Lower lobe of right lung (tissue), 2 donors: Measurements from ENCODE around the gene PRDX2. TPM values are rescaled to one million over a fixed set of nuclear protein-coding genes. Genes with fewer than 3 reads are reported as not detected.
A peak's percentile ranks its signal among the peaks of the same experiment; 100 is the strongest.

Source experiments
- ATAC-seq, 2 donors: fragments of 200-7000 bp; cut with Tn5 transposase; one replicate each; pipeline ENCODE4 v1.9.1; 2020 to 2022; ENCODE audit warnings: mild to moderate bottlenecking in 2 of 2, moderate library complexity in 2 of 2
- DNase-seq: peaks from one replicate; pipeline ENCODE4 v3.0.0-alpha.2; 2020
- H3K27ac ChIP-seq: fragments of 200-600 bp; one replicate; pipeline ENCODE4 v1.8.0; 2022
- H3K27me3 ChIP-seq: fragments of 200-600 bp; one replicate; pipeline ENCODE4 v1.8.0; 2022; ENCODE audit warnings: low read depth
- H3K36me3 ChIP-seq: fragments of 200-600 bp; one replicate; pipeline ENCODE4 v1.8.0; 2022; ENCODE audit warnings: mild to moderate bottlenecking
- H3K4me1 ChIP-seq: fragments of 200-600 bp; one replicate; pipeline ENCODE4 v1.8.0; 2022
- H3K4me3 ChIP-seq: fragments of 200-600 bp; one replicate; pipeline ENCODE4 v1.8.0; 2022; ENCODE audit warnings: mild to moderate bottlenecking
- H3K9me3 ChIP-seq: fragments of 200-600 bp; one replicate; pipeline ENCODE4 v1.8.0; 2022
- CTCF ChIP-seq: fragments of 200-600 bp; IDR thresholded peaks from one replicate; pipeline ENCODE4 v1.8.0; 2022; ENCODE audit warnings: antibody characterized with exemption, mild to moderate bottlenecking
- intact Hi-C: fragments of 100-400 bp; cut with DNase I; formaldehyde crosslinking; loops from one replicate; pipeline ENCODE4 v1.11.0; 2022
- total RNA-seq: library from RNA; stranded (reverse); fragmentation: NEBNext Ultra II Directional; extraction: Animal tissue kit (Norgen Biotek cat#: 25700); gene quantifications from one replicate; pipeline ENCODE4 v1.2.1, GENCODE V29; 2021
- donor health status: DM: no; HTN: yes; CAD: no; lungs with severe emphysema.

Gene PRDX2
- total RNA-seq, 1 donor from 2014 or later, result 101 TPM

- no peak for DNase-seq
- H3K36me3 ChIP-seq, result no peaks in the 10 kb centered on the region
- H3K4me1 ChIP-seq, result peaks cover 63% of the 10 kb centered on the region
- H3K27ac ChIP-seq, result peak overlapping the region; percentile 99
- peak overlapping the region; percentile 95 for H3K4me3 ChIP-seq
- intact Hi-C loops, result no loop called here
- H3K9me3 ChIP-seq, result no peaks in the 10 kb centered on the region
- no peak for ATAC-seq
- TF ChIP-seq CTCF, result no peak
- no peaks in the 10 kb centered on the region for H3K27me3 ChIP-seq
Observed at GRCh38 chr19:12788042-12788681, 13.4 kb downstream of the PRDX2 start.

GRCh38 chr19:12787458-12787857 is 14.1 kb downstream of the PRDX2 start:
- intact Hi-C loops, result no loop called here
- DNase-seq, result no peak

GRCh38 chr19:12786952-12787351 is 14.6 kb downstream of the PRDX2 start:
- no peak for ATAC-seq
- Histone ChIP-seq H3K27ac (peak overlapping the region; percentile 99), H3K4me3 (no peak overlapping the region), H3K36me3 (no peaks in the 10 kb centered on the region), H3K27me3 (no peaks in the 10 kb centered on the region), H3K4me1 (peaks cover 72% of the 10 kb centered on the region), H3K9me3 (no peaks in the 10 kb centered on the region)
- intact Hi-C loops, result no loop called here
- TF ChIP-seq CTCF, result no peak
- no peak for DNase-seq

More at GRCh38 chr19:12787458-12787857, 14.1 kb downstream of the PRDX2 start:
- Histone ChIP-seq H3K27ac (peak overlapping the region; percentile 99), H3K9me3 (no peaks in the 10 kb centered on the region), H3K36me3 (no peaks in the 10 kb centered on the region), H3K4me3 (no peak overlapping the region), H3K27me3 (no peaks in the 10 kb centered on the region), H3K4me1 (peaks cover 69% of the 10 kb centered on the region)
- no peak for ATAC-seq
- no peak for TF ChIP-seq CTCF

- DNase-seq (peak; percentile 94), ATAC-seq (peak; percentile 36 to 38)
- H3K4me1 ChIP-seq, result peaks cover 79% of the 10 kb centered on the region
- peak overlapping the region; percentile 27 for H3K4me3 ChIP-seq
- no peak for TF ChIP-seq CTCF
- H3K27ac ChIP-seq, result peak overlapping the region; percentile 99
- H3K27me3 ChIP-seq, result no peaks in the 10 kb centered on the region
- intact Hi-C loops, result no loop called here
- no peaks in the 10 kb centered on the region for H3K9me3 ChIP-seq
- H3K36me3 ChIP-seq, result no peaks in the 10 kb centered on the region
Observed at GRCh38 chr19:12786141-12786870, 15.3 kb downstream of the PRDX2 start.

- intact Hi-C loops, result no loop called here
- peak overlapping the region; percentile 27 for H3K4me3 ChIP-seq
- peaks cover 79% of the 10 kb centered on the region for H3K4me1 ChIP-seq
- no peaks in the 10 kb centered on the region for H3K9me3 ChIP-seq
- no peak for ATAC-seq
- DNase-seq, result peak; percentile 62
- H3K36me3 ChIP-seq, result no peaks in the 10 kb centered on the region
- no peaks in the 10 kb centered on the region for H3K27me3 ChIP-seq
- TF ChIP-seq CTCF, result no peak
- H3K27ac ChIP-seq, result peak overlapping the region; percentile 99
Observed at GRCh38 chr19:12785431-12786031, 16.1 kb downstream of the PRDX2 start.
